Activated naive CD8-positive, alpha-beta T cell treated with anti-CD3 and anti-CD28 coated beads, Interleukin-2, amount 50 U/mL, for 24 hours (primary cell): ENCODE data around the gene OBSCN.

ENCODE experiments used
- ATAC-seq: fragments of 150-1000 bp; cut with Tn5 transposase; one replicate; pipeline ENCODE4 v1.10.0; 2021
- DNase-seq: peaks from one replicate; pipeline ENCODE4 v3.0.0; 2021
- H3K27ac Mint-ChIP-seq: one replicate; pipeline ENCODE4 v1.8.0; 2021; ENCODE audit warnings: mild to moderate bottlenecking, mixed read lengths
- H3K27me3 Mint-ChIP-seq: one replicate; pipeline ENCODE4 v1.8.0; 2021; ENCODE audit warnings: mixed read lengths
- H3K36me3 Mint-ChIP-seq: one replicate; pipeline ENCODE4 v1.8.0; 2021; ENCODE audit warnings: low read depth, mixed read lengths
- H3K4me1 Mint-ChIP-seq: one replicate; pipeline ENCODE4 v1.8.0; 2021; ENCODE audit warnings: mixed read lengths
- H3K4me3 Mint-ChIP-seq: one replicate; pipeline ENCODE4 v1.8.0; 2021; ENCODE audit warnings: mild to moderate bottlenecking, moderate library complexity, mixed read lengths
- H3K9me3 Mint-ChIP-seq: one replicate; pipeline ENCODE4 v1.8.0; 2021; ENCODE audit warnings: mixed read lengths

Gene OBSCN

DNA sequence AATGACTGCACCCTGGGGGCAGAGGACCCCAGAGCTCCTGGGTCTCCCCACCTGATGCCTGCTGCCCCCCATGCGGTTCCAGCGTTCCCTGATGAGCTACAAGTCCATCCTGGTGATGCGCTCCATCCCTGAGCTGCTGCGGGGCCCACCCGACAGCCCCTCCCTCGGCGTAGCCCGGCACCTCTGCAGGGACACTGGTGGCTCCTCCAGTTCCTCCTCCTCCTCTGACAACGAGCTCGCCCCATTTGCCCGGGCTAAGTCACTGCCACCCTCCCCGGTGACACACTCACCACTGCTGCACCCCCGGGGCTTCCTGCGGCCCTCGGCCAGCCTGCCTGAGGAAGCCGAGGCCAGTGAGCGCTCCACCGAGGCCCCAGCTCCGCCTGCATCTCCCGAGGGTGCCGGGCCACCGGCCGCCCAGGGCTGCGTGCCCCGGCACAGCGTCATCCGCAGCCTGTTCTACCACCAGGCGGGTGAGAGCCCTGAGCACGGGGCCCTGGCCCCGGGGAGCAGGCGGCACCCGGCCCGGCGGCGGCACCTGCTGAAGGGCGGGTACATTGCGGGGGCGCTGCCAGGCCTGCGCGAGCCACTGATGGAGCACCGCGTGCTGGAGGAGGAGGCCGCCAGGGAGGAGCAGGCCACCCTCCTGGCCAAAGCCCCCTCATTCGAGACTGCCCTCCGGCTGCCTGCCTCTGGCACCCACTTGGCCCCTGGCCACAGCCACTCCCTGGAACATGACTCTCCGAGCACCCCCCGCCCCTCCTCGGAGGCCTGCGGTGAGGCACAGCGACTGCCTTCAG is 163.3 kb downstream of the OBSCN start:
- no peak for DNase-seq
- H3K4me3 Mint-ChIP-seq, result no peak overlapping the region
- no peak for ATAC-seq

DNA sequence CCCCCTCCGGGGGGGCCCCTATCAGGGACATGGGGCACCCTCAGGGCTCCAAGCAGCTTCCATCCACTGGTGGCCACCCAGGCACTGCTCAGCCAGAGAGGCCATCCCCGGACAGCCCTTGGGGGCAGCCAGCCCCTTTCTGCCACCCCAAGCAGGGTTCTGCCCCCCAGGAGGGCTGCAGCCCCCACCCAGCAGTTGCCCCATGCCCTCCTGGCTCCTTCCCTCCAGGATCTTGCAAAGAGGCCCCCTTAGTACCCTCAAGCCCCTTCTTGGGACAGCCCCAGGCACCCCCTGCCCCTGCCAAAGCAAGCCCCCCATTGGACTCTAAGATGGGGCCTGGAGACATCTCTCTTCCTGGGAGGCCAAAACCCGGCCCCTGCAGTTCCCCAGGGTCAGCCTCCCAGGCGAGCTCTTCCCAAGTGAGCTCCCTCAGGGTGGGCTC is 163.9 kb downstream of the OBSCN start:
- H3K27ac Mint-ChIP-seq, result no peak overlapping the region
- DNase-seq (no peak), ATAC-seq (no peak)
- H3K4me1 Mint-ChIP-seq, result no peaks in the 10 kb centered on the region
- H3K36me3 Mint-ChIP-seq, result no peaks in the 10 kb centered on the region
- H3K9me3 Mint-ChIP-seq, result no peaks in the 10 kb centered on the region
- H3K4me3 Mint-ChIP-seq, result no peak overlapping the region
- H3K27me3 Mint-ChIP-seq, result no peaks in the 10 kb centered on the region

More for the DNA sequence above, 163.3 kb downstream of the OBSCN start:
- H3K27me3 Mint-ChIP-seq, result no peaks in the 10 kb centered on the region
- no peak overlapping the region for H3K27ac Mint-ChIP-seq
- H3K9me3 Mint-ChIP-seq, result no peaks in the 10 kb centered on the region
- H3K36me3 Mint-ChIP-seq, result no peaks in the 10 kb centered on the region
- no peaks in the 10 kb centered on the region for H3K4me1 Mint-ChIP-seq

GRCh38 chr1:228372183-228373003 is 164.5 kb downstream of the OBSCN start:
- Mint-ChIP-seq H3K4me3 (no peak overlapping the region), H3K9me3 (no peaks in the 10 kb centered on the region)
- ATAC-seq, result no peak

GRCh38 chr1:228373004-228373680 is 165.3 kb downstream of the OBSCN start:
- H3K4me3 Mint-ChIP-seq, result no peak overlapping the region
- no peaks in the 10 kb centered on the region for H3K36me3 Mint-ChIP-seq
- no peaks in the 10 kb centered on the region for H3K27me3 Mint-ChIP-seq
- H3K9me3 Mint-ChIP-seq, result no peaks in the 10 kb centered on the region
- no peaks in the 10 kb centered on the region for H3K4me1 Mint-ChIP-seq
- no peak for ATAC-seq
- H3K27ac Mint-ChIP-seq, result no peak overlapping the region
- no peak for DNase-seq

More at GRCh38 chr1:228372183-228373003, 164.5 kb downstream of the OBSCN start:
- Mint-ChIP-seq H3K27me3 (no peaks in the 10 kb centered on the region), H3K27ac (no peak overlapping the region), H3K36me3 (no peaks in the 10 kb centered on the region), H3K4me1 (no peaks in the 10 kb centered on the region)
- no peak for DNase-seq

- Mint-ChIP-seq H3K27ac (no peak overlapping the region), H3K4me3 (no peak overlapping the region), H3K4me1 (peaks cover 4% of the 10 kb centered on the region), H3K36me3 (no peaks in the 10 kb centered on the region), H3K27me3 (peaks cover 4% of the 10 kb centered on the region), H3K9me3 (no peaks in the 10 kb centered on the region)
- no peak for ATAC-seq
- no peak for DNase-seq
These were observed 166.1 kb downstream of the OBSCN start for GRCh38 chr1:228373681-228374571.

GRCh38 chr1:228374711-228375577 is 167.1 kb downstream of the OBSCN start:
- Mint-ChIP-seq H3K27me3 (peaks cover 13% of the 10 kb centered on the region), H3K36me3 (no peaks in the 10 kb centered on the region), H3K27ac (no peak overlapping the region), H3K4me3 (no peak overlapping the region), H3K9me3 (no peaks in the 10 kb centered on the region), H3K4me1 (peaks cover 7% of the 10 kb centered on the region)
- no peak for DNase-seq
- no peak for ATAC-seq

GRCh38 chr1:228375578-228376261 is 167.9 kb downstream of the OBSCN start:
- Mint-ChIP-seq H3K27me3 (peaks cover 17% of the 10 kb centered on the region), H3K4me1 (peaks cover 7% of the 10 kb centered on the region), H3K9me3 (no peaks in the 10 kb centered on the region), H3K4me3 (no peak overlapping the region), H3K27ac (no peak overlapping the region), H3K36me3 (no peaks in the 10 kb centered on the region)
- ATAC-seq (no peak), DNase-seq (no peak)

DNA sequence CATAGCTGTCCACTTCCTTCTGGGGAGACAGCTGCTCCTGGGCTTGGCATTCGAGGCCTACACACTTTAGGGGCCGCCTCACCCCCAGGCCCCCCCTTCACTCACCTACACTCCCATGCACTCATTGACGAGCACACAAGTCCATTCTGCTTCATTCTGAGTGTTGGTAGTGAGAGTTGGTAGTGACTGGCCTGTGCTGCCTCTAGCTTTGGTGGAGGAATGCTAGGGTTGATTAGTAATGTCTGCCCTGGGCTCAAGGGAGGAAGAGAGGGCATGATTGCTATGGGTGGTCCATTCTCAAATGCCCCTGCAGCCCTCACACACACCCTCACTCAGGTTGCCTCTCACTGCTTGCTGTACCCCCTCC is 168.4 kb downstream of the OBSCN start:
- H3K9me3 Mint-ChIP-seq, result no peaks in the 10 kb centered on the region
- no peak overlapping the region for H3K27ac Mint-ChIP-seq
- H3K36me3 Mint-ChIP-seq, result no peaks in the 10 kb centered on the region
- peaks cover 17% of the 10 kb centered on the region for H3K27me3 Mint-ChIP-seq
- no peak for ATAC-seq
- H3K4me3 Mint-ChIP-seq, result no peak overlapping the region
- H3K4me1 Mint-ChIP-seq, result peaks cover 7% of the 10 kb centered on the region
- DNase-seq, result no peak

- H3K36me3 Mint-ChIP-seq, result no peaks in the 10 kb centered on the region
- no peak overlapping the region for H3K4me3 Mint-ChIP-seq
- no peak for ATAC-seq
- peaks cover 7% of the 10 kb centered on the region for H3K4me1 Mint-ChIP-seq
- H3K27ac Mint-ChIP-seq, result no peak overlapping the region
- DNase-seq, result no peak
- H3K9me3 Mint-ChIP-seq, result no peaks in the 10 kb centered on the region
- H3K27me3 Mint-ChIP-seq, result peaks cover 17% of the 10 kb centered on the region
These were observed 169.1 kb downstream of the OBSCN start for GRCh38 chr1:228376651-228377631.

- no peaks in the 10 kb centered on the region for H3K36me3 Mint-ChIP-seq
- H3K27me3 Mint-ChIP-seq, result peaks cover 17% of the 10 kb centered on the region
- no peak for DNase-seq
- ATAC-seq, result no peak
- H3K4me1 Mint-ChIP-seq, result peaks cover 7% of the 10 kb centered on the region
- H3K27ac Mint-ChIP-seq, result no peak overlapping the region
- H3K4me3 Mint-ChIP-seq, result no peak overlapping the region
- H3K9me3 Mint-ChIP-seq, result no peaks in the 10 kb centered on the region
These were observed 169.8 kb downstream of the OBSCN start for GRCh38 chr1:228377664-228378089.

DNA sequence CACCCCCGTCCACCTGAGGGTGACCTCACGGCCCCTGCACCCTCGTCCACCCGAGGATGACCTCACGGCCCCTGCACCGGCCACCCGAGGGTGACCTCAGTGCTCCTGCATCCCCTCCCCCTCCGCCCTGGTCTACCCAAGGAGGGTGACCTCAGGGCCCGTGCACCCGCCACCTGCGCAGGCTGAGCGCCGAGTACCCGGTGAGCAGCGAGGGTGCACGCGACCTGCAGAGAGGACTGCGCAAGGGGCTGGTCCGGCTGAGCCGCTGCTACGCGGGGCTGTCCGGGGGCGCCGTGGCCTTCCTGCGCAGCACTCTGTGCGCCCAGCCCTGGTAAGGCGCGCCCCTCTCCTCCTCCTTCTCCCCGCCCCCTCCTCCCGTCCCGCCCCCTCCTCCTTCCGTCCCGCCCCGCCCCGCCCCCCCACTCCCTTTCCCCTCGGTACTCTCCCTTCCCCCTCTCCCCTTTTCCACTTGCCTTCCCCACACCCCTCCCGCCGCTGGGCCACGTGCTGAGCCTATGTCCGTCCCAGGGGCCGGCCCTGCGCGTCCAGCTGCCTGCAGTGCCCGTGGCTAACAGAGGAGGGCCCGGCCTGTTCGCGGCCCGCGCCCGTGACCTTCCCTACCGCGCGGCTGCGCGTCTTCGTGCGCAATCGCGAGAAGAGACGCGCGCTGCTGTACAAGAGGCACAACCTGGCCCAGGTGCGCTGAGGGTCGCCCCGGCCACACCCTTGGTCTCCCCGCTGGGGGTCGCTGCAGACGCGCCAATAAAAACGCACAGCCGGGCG is 170.4 kb downstream of the OBSCN start:
- no peaks in the 10 kb centered on the region for H3K36me3 Mint-ChIP-seq
- H3K4me1 Mint-ChIP-seq, result peaks cover 7% of the 10 kb centered on the region
- peak; percentile 42 for ATAC-seq
- H3K4me3 Mint-ChIP-seq, result peak overlapping the region; percentile 75
- no peaks in the 10 kb centered on the region for H3K9me3 Mint-ChIP-seq
- no peak overlapping the region for H3K27ac Mint-ChIP-seq
- peaks cover 17% of the 10 kb centered on the region for H3K27me3 Mint-ChIP-seq
- peak; percentile 66 for DNase-seq
